T-helper 17 cell (primary cell): Measurements from ENCODE around the gene SORBS2. TPM values are rescaled to one million over a fixed set of nuclear protein-coding genes. Genes with fewer than 3 reads are reported as not detected.

Experiments used
- ATAC-seq: fragments of 150-1000 bp; cut with Tn5 transposase; 2 replicates; pipeline ENCODE4 v1.10.0; 2021; ENCODE audit warnings: mild to moderate bottlenecking, moderate library complexity
- DNase-seq, 3 donors: peaks; one replicate each; pipeline versions ENCODE4 v3.0.0 to v3.0.0-alpha.2; 2020 to 2021
- H3K9me3 ChIP-seq: one replicate; pipeline ENCODE4 v1.7.0; 2013; ENCODE audit warnings: low read length, mild to moderate bottlenecking; ENCODE audit not compliant: control insufficient read depth, poor library complexity, severe bottlenecking
- H3K27ac Mint-ChIP-seq: one replicate; pipeline ENCODE4 v1.8.0; 2022; ENCODE audit warnings: mild to moderate bottlenecking, moderate library complexity, mixed read lengths
- H3K27me3 Mint-ChIP-seq: one replicate; pipeline ENCODE4 v1.8.0; 2022; ENCODE audit warnings: mixed read lengths
- H3K36me3 Mint-ChIP-seq: one replicate; pipeline ENCODE4 v1.8.0; 2022; ENCODE audit warnings: low read depth, mixed read lengths
- H3K4me1 Mint-ChIP-seq: one replicate; pipeline ENCODE4 v1.8.0; 2022; ENCODE audit warnings: mild to moderate bottlenecking, mixed read lengths
- H3K4me3 Mint-ChIP-seq: one replicate; pipeline ENCODE4 v1.8.0; 2022; ENCODE audit warnings: mild to moderate bottlenecking, moderate library complexity, mixed read lengths
- total RNA-seq, 4 donors: library from RNA in 2 of 4; stranded (reverse) in 2 of 4; gene quantifications; one replicate each; pipeline ENCODE4 v1.2.3 and lab custom pipeline; 2022 to 2026

Gene SORBS2
- total RNA-seq, 2 donors from 2014 or later, result 0.07 TPM; not detected in 1

DNA sequence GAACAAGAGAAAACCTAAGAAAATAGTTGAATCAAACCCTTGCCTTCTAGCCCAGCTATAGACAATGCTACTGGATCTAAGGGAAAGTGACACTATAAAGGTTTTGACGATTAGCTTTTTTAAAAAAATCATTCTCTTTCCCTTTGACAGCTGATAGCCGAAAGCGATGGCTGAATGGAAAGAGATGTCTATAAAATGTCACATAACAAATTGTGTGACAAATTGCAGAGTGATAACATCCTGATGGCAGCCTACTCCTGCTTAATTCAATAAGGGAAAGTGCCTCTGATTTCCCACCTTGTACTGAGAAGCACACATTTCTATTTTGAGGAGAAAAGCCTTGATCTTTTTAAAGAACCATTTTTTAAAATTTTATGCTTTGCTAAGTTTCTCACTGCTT, 114.5 kb downstream of the SORBS2 start:
- no peaks in the 10 kb centered on the region for H3K4me1 Mint-ChIP-seq
- H3K36me3 Mint-ChIP-seq, result no peaks in the 10 kb centered on the region
- no peak overlapping the region for H3K4me3 Mint-ChIP-seq
- DNase-seq (no peak), ATAC-seq (no peak)
- H3K27ac Mint-ChIP-seq, result no peak overlapping the region
- no peaks in the 10 kb centered on the region for H3K9me3 ChIP-seq
- H3K27me3 Mint-ChIP-seq, result peaks cover 41% of the 10 kb centered on the region

DNA sequence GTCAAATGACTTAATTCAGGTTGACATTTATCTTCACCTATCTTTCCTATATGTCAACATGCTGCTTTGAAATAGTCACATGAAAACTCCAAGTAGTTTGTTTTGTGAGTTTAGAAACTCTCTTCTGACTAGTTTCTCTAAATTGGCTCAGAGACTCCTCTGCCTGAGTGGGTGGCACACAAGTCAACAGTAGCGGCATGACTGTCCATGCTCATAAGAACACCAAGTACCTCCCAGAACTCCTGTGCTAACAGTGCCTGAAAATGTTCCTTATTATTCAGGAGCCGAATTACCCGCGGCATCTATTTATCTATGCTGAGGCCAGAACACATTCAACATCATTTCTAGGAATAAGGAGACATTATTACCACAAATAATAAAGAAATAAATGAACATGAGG, 116.3 kb downstream of the SORBS2 start:
- ATAC-seq (no peak), DNase-seq (no peak)
- H3K27me3 Mint-ChIP-seq, result peaks cover 29% of the 10 kb centered on the region
- no peak overlapping the region for H3K4me3 Mint-ChIP-seq
- H3K27ac Mint-ChIP-seq, result no peak overlapping the region
- H3K36me3 Mint-ChIP-seq, result no peaks in the 10 kb centered on the region
- H3K4me1 Mint-ChIP-seq, result no peaks in the 10 kb centered on the region
- no peaks in the 10 kb centered on the region for H3K9me3 ChIP-seq

DNA sequence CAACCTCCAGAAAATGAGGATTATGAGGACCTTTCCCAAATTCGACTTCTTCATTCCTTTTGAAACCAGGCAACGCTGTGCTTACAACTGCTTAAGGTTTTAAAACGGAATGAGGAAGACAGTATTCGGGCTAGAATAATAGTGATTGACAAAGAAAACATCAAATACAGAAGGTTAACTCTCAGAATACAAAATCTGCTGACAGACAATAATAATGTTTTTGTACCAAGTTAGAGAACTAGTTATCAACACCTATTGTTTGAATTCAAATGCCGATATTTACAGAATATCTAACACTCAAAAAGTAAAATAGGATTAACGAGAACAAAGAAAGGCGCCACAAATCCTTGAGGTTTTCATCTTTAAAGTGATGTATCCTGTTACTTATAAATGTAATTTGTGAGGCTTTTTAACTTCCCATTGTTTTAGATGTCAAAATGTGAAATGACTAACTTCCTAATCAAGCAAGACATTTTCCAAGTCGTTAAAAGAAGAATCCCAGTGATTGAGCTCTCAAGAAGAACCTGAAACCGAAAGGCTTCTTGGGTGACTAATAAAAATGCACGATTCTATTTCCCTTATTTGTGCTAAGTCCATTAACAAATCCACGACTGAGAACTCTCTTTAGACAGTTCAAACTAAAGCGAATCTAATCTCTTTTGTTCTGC, 118.3 kb downstream of the SORBS2 start:
- no peaks in the 10 kb centered on the region for H3K9me3 ChIP-seq
- no peak for ATAC-seq
- Mint-ChIP-seq H3K36me3 (no peaks in the 10 kb centered on the region), H3K4me1 (no peaks in the 10 kb centered on the region), H3K27me3 (peaks cover 40% of the 10 kb centered on the region), H3K27ac (no peak overlapping the region), H3K4me3 (no peak overlapping the region)
- no peak for DNase-seq

DNA sequence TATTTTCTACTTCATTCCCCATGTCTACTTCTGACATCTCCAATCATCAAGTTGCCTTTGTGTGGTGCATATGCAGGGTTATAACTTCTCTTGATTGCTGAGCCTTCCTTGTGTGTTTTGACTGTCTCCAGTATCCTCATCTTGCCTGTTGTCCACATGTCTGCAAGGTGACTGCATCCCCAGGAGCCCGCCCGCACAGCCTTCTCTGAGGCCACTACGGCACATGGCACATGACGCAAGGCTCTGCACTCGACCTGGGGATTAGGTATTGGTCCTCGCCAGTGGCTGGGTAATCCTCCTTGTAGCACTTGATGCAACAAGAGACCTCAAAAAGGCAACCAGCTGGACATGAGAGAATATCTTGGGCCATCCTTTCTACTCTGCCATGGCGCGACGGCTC, 122.6 kb downstream of the SORBS2 start:
- Mint-ChIP-seq H3K4me1 (no peaks in the 10 kb centered on the region), H3K4me3 (no peak overlapping the region), H3K27ac (no peak overlapping the region), H3K36me3 (no peaks in the 10 kb centered on the region), H3K27me3 (peaks cover 32% of the 10 kb centered on the region)
- ATAC-seq, result no peak
- DNase-seq, result no peak
- H3K9me3 ChIP-seq, result no peaks in the 10 kb centered on the region

DNA sequence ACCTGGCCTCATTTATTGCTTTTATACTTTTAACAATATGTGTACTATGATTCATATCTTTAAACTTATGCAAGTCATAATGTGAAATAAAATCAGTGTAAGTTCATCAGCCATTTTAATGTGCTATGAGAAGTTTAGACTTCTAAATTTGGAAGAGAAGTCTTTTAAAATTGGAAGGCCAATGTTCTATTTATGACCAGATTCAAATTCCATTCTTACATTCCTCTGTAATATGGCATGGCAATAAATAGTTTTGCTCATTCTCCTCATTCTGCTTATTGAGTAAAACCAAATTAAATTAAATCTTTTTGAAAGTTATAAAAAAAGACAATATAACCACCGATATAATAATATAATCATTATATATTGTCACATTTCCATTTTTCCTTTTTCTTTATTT, 126.2 kb downstream of the SORBS2 start:
- no peak overlapping the region for H3K4me3 Mint-ChIP-seq
- ATAC-seq (no peak), DNase-seq (no peak)
- no peak overlapping the region for H3K27ac Mint-ChIP-seq
- no peaks in the 10 kb centered on the region for H3K4me1 Mint-ChIP-seq
- H3K9me3 ChIP-seq, result no peaks in the 10 kb centered on the region
- H3K27me3 Mint-ChIP-seq, result peaks cover 23% of the 10 kb centered on the region
- no peaks in the 10 kb centered on the region for H3K36me3 Mint-ChIP-seq

DNA sequence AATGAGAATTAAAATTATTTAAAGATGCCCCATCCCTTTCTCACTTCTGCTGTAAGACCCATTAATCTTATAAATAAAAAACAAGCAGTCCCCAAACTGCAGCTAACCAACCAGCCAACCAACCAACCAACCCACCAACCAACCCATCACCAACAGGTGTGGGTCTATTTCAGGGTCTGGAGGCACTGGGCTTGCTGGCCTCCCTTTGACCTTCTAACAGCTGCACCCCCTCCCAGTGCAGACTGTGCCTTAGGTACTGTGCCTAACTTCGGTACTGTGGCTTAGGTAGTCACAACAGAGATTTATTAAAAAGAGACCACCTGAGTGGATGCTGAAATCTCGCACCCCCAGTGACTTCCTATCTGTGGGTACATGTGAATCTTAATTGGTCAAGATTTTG, 128.1 kb downstream of the SORBS2 start:
- no peak overlapping the region for H3K4me3 Mint-ChIP-seq
- H3K36me3 Mint-ChIP-seq, result no peaks in the 10 kb centered on the region
- H3K27ac Mint-ChIP-seq, result no peak overlapping the region
- H3K9me3 ChIP-seq, result no peaks in the 10 kb centered on the region
- DNase-seq (no peak), ATAC-seq (no peak)
- H3K27me3 Mint-ChIP-seq, result peaks cover 18% of the 10 kb centered on the region
- no peaks in the 10 kb centered on the region for H3K4me1 Mint-ChIP-seq

DNA sequence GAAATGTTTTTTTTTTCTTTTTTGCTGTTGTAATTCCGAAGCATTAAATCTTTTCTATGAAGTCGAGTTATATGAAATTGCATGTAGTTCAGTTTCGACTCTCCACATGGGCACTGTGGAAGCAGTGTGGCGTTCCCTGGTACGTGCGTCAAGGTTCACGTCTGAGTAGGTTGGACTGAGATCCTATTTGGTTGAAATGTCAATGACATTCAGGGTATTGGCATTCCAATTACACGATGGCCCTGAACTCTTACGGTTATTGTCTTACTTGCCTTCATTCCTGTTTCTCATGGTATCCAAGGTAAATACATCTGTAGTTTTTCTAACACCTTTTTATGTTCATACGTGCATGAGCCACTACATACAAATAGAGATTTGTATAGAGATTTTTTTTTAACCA, 128.8 kb downstream of the SORBS2 start:
- DNase-seq (no peak), ATAC-seq (no peak)
- peaks cover 18% of the 10 kb centered on the region for H3K27me3 Mint-ChIP-seq
- H3K27ac Mint-ChIP-seq, result no peak overlapping the region
- no peaks in the 10 kb centered on the region for H3K9me3 ChIP-seq
- H3K4me3 Mint-ChIP-seq, result no peak overlapping the region
- no peaks in the 10 kb centered on the region for H3K36me3 Mint-ChIP-seq
- H3K4me1 Mint-ChIP-seq, result no peaks in the 10 kb centered on the region

DNA sequence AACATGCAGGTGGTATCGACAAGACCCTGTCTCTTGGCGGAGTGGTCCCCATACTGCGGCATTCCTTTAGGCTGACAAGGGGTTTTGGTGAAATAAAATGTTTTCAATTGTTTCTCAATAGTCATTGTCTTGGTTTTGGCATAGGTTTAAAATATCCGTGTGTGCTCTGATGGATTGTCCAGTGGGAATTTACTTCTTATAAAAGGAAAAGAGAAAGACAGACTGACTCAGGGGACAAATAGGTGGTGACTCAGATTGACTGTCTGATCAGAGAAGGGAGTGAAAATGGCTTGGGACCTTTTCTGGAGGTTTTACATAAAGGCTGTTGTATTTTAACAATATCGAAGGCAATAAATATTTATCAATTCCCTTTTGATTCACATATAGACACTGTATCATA, 129.8 kb downstream of the SORBS2 start:
- no peak for ATAC-seq
- no peak overlapping the region for H3K4me3 Mint-ChIP-seq
- H3K9me3 ChIP-seq, result no peaks in the 10 kb centered on the region

DNA sequence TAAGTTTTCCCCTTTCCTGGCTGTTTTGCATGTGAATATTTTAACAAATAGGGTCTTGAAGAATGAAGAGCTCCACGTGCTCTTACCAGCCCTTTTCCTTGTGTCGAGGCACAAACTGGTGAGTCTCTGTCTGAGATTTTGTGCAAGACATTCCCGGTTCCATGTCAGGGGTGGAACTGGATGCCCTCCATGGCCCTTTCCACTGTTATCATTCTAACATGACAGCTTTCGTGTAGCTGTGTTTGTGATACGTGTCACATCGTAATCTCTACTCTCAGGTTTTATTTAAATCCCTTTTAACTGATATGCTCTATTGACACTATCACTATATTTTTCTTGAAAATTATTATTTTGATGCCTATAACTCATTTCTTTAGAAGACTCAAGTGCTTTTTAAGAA, 130.4 kb downstream of the SORBS2 start:
- ATAC-seq (no peak), DNase-seq (no peak)
- no peaks in the 10 kb centered on the region for H3K9me3 ChIP-seq
- H3K27ac Mint-ChIP-seq, result no peak overlapping the region
- no peaks in the 10 kb centered on the region for H3K36me3 Mint-ChIP-seq
- peaks cover 26% of the 10 kb centered on the region for H3K27me3 Mint-ChIP-seq
- H3K4me1 Mint-ChIP-seq, result no peaks in the 10 kb centered on the region
- no peak overlapping the region for H3K4me3 Mint-ChIP-seq

More for the DNA sequence above, 129.8 kb downstream of the SORBS2 start:
- no peak for DNase-seq
- Mint-ChIP-seq H3K27me3 (peaks cover 22% of the 10 kb centered on the region), H3K27ac (no peak overlapping the region), H3K4me1 (no peaks in the 10 kb centered on the region), H3K36me3 (no peaks in the 10 kb centered on the region)

DNA sequence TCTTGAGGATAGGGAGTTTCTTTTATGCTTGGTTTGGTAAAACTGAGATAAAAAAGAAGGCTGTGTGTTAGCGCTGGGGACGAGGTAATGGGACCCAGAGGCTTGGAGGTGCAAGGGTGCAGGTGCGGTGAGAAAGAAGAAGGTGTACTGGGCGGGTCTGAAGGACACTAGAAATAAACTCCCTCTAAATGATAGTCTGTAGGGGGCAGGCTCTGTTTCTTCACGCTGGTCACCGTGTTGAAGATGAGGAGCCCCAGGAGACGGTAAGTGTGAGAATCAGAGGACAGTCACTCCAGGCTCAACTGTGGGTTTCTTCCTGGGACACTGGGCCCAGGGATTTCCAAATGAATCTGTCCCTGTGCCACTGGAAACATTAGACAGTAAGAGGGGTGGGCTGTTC, 131.4 kb downstream of the SORBS2 start:
- H3K4me3 Mint-ChIP-seq, result no peak overlapping the region
- H3K36me3 Mint-ChIP-seq, result no peaks in the 10 kb centered on the region
- no peak for ATAC-seq
- no peaks in the 10 kb centered on the region for H3K4me1 Mint-ChIP-seq
- H3K27ac Mint-ChIP-seq, result no peak overlapping the region
- H3K27me3 Mint-ChIP-seq, result peaks cover 26% of the 10 kb centered on the region
- no peak for DNase-seq
- H3K9me3 ChIP-seq, result no peaks in the 10 kb centered on the region

DNA sequence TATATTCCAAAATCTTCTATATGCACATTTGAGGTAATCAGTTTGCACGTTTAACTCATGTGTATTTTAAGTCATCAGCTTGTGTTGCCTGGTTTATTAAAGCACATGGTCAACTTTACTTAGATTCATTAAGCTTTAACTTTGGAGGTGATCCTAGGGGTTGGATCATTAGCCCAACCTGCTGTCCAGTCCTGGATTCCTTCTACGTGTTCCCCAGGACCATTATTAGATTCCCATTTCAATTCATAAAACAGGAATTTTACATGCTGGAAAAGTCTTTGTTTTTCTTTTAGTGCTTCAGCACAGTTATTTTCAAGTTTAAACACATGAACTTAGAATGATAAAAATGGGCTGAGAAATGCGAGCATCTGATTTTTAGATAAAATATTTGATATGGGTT, 132.5 kb downstream of the SORBS2 start:
- DNase-seq (no peak), ATAC-seq (no peak)
- no peaks in the 10 kb centered on the region for H3K36me3 Mint-ChIP-seq
- no peaks in the 10 kb centered on the region for H3K9me3 ChIP-seq
- peaks cover 24% of the 10 kb centered on the region for H3K27me3 Mint-ChIP-seq
- no peak overlapping the region for H3K27ac Mint-ChIP-seq
- H3K4me1 Mint-ChIP-seq, result no peaks in the 10 kb centered on the region
- no peak overlapping the region for H3K4me3 Mint-ChIP-seq

DNA sequence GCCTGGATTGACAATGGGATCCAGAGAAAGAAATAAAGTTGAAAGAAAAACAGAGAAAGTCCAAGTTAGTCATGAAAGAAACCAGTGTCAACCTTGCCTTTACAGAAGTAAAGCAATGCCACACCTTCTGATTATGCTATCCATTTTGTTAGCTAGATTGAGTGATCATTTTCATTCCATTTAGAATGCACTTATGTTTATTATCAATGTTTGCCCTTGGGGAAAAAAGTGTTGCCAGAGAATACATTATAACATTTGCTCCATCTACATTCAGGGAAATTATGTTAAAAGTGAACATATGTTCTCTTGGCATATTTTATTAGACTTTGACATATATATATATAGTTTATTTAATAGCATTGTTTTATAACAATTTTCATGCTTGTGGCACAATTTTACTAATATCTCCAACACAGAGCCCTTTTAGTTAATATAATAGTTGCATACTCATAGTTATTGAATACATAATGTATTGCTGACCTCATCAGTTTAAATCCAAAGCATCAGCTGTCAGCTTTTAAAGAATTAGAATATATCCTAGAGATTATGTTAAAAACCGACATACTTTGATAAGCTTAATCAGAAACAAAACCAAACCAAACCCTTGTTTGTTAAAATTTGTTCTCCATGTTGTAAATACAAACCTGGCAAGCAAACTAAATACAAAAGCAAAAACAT, 134.2 kb downstream of the SORBS2 start:
- H3K27ac Mint-ChIP-seq, result no peak overlapping the region
- no peaks in the 10 kb centered on the region for H3K4me1 Mint-ChIP-seq
- H3K9me3 ChIP-seq, result no peaks in the 10 kb centered on the region
- ATAC-seq (no peak), DNase-seq (no peak)
- peaks cover 22% of the 10 kb centered on the region for H3K27me3 Mint-ChIP-seq
- no peak overlapping the region for H3K4me3 Mint-ChIP-seq
- H3K36me3 Mint-ChIP-seq, result no peaks in the 10 kb centered on the region

DNA sequence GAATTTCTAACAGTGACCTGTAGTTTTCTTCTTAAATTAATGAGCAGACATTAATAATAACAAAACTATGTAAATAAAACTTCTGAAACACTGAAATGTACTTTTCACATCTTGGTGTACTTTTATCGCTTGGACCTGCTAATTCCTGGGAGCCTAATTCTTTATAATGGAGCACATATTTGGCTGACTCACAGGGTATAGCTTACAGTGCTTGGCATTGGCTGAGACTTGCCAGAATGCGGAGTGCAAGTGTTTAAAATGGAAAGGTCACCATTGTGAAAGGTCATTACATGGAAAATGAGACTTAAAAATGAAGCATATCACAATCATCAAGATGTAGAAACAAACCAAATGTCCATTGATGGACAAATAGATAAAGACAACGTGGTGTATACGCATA, 139.4 kb downstream of the SORBS2 start:
- Mint-ChIP-seq H3K27me3 (peaks cover 34% of the 10 kb centered on the region), H3K4me1 (no peaks in the 10 kb centered on the region), H3K27ac (no peak overlapping the region), H3K4me3 (no peak overlapping the region), H3K36me3 (no peaks in the 10 kb centered on the region)
- no peaks in the 10 kb centered on the region for H3K9me3 ChIP-seq
- ATAC-seq (no peak), DNase-seq (no peak)

DNA sequence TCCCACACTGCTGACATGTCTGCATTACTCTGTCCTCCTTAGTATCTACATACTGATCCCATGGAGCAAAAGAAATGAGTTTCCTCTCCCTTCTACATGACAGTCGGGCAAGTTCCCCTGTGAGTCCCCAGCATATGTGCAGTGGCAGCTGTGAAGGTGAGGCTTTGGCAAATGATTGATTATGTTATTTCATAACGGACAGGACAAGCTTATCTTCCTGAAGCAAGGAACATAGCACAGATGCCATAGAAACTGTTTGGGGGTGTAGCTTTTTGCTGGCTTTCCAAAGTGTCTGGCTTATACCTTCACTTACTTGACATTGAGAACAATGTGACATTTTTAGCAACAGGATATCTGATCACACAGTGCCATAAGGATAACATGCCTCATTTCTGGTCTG, 139.8 kb downstream of the SORBS2 start:
- no peaks in the 10 kb centered on the region for H3K4me1 Mint-ChIP-seq
- ATAC-seq, result no peak
- peaks cover 30% of the 10 kb centered on the region for H3K27me3 Mint-ChIP-seq
- no peak overlapping the region for H3K4me3 Mint-ChIP-seq
- no peak for DNase-seq
- no peaks in the 10 kb centered on the region for H3K9me3 ChIP-seq
- no peak overlapping the region for H3K27ac Mint-ChIP-seq
- H3K36me3 Mint-ChIP-seq, result no peaks in the 10 kb centered on the region
